Measurements from ENCODE around the gene RARS1.
"Not testable (repeated sequence)": the region's sequence is repeated elsewhere in the genome, so short reads cannot be mapped to it uniquely, and the experiment has no call there.

RARS1 gene

DNA sequence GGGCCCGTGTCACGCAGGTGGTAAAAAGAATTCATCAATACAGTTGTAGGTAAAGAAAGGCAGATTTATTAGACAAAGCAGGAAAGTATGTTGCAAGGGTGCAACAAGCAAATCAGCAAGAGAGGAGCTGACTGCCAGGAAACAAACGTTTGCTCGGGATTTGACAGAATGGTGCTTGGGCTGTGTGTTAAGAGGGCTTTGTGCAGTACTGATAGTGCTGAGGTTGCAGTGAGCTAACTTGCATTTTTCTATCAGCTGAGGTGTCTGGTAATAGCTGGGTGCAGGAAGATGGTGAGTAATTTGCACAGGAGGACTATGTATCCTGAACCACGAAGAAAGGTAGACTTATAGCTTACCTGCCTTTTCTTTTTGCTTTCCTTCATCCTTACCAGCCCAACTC, 3.9 kb upstream of the RARS1 start:
- DNase-seq: no peak

DNA sequence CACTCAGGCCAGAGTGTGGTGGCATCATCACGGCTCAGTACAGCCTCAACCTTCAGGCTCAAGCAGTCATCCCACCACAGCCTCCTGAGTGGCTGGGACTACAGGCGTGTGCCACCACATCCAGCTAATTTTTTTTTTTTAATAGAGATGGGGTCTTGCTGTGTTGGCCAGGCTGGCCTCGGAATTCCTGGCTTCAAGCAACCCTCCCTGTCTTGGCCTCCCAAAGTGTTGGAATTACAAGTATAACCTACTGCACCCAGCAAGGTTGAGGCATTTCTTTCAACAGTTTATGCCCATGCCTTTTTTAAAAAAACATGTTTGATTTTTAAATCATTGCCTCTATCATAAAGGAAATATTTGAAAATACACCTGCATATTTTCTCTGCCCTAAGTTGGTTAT, 2.8 kb downstream of the RARS1 start:
- DNase-seq: no peak

DNA sequence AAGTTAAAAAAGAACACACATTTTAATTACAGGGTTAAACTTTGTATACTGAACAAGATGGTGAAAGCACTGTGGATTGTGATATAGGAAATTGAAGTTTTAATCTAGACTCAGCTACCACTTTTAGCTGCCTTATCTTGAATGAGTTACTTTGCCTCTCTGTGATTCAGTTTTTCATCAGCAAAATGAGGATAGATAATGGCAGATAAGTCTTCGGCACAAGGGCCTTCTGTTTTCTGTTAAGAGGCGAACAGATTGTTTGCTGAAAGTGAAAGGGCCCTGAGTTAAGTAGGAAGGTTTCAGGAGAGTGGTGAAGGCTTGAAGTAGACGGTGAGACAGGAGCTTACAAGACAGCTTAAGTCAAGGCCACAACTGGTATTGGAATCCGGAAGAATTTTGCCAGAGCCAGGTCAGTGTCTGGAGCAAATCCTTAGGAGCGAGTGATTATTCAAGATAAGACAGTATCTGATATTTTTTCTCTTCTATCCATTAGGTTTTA, 7.8 kb downstream of the RARS1 start:
- DNase-seq: no peak

DNA sequence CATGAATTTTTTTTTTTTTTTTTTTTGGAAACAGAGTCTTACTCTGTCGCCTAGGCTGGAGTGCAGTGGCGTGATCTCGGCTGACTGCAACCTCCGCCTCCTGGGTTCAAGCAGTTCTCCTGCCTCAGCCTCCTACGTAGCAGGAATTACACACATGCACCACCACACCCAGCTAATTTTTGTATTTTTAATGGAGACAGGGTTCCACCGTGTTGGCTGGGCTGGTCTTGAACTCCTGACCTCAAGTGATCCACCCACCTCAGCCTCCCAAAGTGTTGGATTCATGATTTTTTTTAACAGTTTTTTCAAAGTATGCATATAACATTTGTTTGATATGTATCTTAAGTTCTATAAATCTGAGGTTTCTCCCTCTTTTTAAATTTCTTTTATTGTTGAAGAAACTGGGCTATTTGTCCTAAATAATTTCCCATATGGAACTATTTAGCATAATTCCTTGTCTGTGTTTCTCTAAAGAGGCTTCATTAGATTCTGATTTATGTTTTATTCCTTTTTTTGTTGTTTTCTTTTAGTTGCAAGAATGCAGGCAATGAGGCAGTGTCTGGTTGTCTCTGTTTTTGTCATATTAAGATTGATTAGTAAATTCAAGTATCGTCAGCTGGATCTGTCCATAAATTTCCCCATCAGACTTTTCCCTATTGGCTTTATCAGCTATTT, 16.4 kb downstream of the RARS1 start:
- DNase-seq: no peak

DNA sequence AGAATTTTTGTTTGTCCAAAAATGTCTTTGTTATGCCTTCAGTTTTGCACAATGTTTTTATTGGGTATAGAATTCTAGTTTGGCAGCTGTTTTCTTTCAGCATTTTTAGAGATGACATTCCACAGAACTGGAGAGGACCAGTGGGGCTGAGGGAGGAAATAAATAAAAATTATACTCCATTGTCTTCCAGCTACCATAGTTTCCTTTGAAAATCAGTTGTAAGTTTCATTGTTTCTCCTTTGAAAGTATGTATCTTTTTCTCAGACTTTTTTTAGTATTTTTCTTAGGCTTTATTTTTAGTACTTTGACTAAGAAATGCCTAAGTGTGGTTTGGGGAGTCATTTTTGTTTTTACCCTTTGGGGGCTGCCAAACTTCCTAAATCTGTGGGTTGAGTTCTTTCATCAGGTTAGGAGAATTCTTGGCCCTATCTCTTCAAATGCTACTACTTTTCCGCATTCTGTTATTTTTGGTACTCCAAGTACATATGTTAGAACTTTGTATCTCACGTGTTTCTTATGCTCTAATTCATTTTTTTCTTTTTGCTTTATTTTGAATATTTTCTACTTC, 27.7 kb downstream of the RARS1 start:
- no peak for DNase-seq

DNA sequence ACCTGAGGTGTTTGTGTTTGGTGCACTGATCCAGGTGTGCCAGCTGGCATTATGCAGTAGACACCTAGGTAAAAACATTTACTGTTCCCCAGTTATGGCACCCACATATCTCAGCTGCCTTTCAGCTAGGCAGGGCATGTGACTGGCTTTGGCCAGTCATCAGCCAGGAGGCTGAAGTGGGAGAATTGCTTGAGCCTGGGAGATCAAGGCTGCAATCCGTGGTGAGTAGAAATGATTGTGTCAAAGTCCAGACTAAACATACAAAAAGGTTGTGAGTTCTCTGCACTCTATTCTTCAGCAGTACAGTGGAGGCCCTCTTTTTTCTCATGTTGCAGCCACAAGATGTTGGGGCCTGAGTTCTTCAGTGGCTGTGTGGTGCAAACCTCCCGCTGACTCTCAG, 39.6 kb downstream of the RARS1 start:
- DNase-seq: no peak

DNA sequence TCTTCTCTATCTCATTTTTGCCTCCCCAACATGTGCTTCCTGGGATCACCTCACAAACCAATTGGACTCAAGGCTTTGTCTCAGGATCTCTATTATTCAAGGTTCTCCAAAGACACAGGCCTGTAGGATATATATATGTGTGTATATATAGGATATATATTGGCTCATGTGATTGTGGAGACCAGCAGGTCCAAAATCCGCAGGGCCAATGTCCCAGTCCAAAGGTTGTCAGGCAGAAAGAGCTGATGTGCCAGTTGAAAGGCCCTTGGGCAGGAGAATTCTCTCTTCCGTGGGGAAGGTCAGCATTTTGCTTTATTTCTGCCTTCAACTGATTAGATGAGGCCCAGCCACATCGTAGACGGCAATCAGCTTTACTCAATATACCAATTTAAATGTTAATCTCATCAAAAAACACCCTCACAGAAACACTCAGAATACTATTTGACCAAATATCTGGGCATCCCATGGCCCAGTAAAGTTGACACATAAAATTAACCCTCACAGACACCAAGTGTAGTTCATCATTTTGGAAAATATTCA, 41.6 kb downstream of the RARS1 start:
- DNase-seq: no peak

DNA sequence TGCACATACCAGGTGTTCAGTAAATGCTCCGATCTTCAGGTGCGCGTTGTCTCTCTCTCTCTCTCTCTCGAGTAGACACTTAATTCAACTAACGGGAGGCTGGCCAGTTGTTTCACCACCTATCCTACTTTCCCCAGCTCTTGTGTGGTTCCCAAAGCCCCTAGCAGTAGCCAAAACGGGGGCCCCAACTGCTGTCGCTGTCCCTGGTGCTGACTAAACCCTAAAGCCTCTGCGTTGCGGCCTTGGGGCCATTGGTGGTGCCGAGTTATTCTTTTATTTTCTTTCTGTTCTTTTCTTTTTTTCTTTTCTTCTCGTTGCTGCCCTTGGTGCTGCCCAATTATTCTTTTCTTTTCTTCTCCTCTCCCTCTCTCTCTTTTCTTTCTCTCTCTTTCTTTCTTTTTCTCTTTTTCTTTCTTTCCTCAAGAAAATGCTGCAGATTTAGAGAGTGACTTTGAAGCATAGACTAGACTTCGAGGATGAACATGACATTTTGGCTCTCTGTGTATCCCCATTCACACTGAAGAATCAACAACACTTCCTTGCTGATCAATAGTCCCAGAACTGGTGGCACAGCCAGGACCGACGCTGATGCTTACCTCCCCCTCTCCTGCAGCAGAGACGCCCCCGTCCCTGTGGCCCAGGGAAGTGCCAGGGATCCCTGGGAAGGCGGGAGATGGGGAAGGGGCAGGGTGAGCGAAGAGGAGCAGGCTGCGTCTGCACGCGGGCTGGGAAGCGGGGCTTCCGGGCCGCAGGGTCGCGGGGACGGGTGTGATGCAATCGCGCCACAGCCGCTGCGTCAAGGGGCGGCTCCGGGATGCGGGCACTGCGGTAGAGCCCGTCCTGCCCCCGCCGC, 42.5 kb downstream of the RARS1 start, which contains the start of gene FBLL1:
Gene FBLL1, plus strand, starts transcription at position 785 of the 853 bp plus-strand sequence. CDS start 200 bp downstream, outside the sequence.
- DNase-seq: peak; percentile 48

DNA sequence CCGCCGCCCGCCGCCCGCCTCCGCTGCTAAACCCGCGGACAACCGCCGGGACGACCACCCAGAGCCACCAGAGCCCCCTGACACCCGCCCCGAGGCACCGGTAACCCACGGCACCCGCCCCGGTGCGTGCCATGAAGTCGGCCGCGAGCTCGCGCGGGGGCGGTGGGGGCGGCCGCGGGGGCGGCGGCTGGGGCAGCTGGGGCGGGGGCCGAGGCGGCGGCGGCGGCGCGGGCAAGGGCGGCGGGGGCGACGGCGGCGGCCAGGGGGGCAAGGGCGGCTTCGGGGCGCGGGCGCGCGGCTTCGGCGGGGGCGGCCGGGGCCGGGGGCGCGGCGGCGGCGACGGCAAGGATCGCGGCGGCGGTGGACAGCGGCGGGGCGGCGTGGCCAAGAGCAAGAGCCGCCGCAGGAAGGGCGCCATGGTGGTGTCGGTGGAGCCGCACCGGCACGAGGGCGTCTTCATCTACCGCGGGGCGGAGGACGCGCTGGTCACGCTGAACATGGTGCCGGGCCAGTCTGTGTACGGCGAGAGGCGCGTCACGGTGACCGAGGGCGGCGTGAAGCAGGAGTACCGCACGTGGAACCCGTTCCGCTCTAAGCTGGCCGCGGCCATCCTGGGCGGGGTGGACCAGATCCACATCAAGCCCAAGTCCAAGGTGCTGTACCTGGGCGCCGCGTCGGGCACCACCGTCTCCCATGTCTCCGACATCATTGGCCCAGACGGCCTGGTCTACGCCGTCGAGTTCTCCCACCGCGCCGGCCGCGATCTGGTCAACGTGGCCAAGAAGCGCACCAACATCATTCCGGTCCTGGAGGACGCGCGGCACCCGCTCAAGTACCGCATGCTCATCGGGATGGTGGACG, 43.3 kb downstream of the RARS1 start:
- DNase-seq: no peak

DNA sequence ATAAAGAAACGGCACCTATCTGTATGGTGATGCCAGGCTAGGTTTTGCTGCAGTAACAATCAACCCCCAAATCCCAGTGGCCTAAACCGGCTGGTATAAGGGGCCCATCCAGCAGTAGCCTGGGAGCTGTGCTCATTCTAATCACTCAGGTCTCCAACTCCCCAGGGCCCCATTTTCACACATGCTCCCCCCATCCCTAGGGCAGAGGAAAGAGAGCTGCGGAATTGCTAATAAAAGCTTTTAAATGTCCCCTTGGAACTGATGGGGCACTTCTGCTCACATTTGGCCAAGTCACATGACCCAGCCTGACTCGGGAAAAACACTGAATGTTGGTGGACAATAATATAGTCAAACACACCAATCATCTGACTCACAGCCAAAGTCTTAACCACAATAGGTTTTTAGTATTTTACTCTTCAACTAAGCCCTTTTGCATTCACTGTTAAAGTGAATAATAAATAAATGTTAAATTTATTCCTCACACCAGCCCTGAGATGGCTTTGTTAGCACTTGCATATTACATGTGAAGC, 44.4 kb downstream of the RARS1 start:
- no peak for DNase-seq

DNA sequence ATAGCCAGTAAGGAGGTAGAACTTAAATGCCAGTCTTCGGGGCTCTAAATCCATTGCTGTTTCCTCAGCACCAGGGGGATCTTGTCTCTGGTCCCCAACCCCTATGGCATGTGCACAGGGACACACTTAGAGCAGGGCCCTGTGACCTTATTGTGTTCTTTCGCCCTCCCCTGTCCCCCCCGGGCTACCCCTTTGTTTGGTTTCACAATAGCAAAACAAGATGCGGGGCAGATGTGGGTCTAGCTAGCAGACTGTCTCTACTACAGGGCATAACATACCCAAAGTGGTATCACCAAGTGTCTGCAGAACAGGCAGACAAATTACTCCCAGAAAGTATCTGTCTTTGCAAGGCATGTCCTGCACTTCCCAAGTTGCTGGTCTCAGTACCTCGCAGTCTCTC, 44.9 kb downstream of the RARS1 start:
- DNase-seq: no peak

DNA sequence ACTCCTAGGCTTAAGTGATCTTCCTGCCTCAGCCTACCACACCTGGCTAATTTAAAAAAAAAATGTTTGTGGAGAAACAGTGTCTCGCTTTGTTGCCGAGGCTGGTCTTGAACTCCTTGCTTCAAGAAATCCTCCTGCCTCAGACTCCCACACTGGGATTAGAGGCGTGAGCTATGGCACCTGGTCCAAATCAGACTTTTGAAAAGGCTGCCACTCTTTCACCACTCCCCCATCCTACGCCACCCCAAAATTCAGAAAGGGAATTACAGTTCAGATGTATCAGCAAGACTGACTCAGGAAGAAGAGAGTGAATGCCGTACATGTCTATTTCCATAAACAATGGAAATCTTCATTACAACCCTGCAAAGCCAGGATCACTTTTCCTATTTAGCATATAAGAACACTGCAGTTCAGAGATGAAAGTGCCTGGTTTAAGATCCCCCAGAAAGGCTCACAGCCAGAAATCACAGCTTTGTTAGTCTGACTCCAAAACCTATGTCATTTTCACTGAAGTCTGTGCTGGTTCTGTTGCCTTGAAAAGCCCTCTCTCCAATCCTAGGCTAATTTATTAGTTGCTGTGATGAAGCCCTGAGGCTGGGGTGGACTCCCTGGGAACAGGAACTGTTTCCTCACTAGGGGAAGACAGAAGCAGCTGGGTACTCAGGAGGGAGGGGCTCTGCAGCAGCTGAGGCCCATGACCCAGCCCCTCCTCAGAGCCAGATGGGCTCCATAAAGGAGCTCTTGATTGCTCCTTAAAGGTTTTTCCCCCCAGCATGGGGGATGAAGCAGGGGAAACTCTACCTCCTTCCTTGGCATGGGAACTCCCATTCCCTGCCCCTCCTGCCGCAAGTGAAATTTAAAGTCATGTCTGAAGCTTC, 46.0 kb downstream of the RARS1 start:
- no peak for DNase-seq

DNA sequence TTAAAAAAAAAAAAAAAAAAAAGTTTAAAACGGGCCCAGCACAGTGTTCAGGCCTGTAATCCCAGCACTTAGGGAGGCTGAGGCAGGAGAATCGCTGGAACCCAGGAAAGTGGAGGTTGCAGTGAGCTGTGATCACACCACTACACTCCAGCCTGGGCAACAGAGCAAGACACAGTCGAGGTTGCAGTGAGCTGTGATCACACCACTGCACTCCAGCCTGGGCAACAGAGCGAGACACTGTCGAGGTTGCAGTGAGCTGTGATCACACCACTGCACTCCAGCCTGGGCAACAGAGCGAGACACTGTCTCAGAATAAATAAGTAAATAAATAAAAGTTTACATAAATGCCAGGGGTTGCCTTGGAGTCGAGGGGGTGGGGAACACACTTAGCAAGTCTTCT, 48.1 kb downstream of the RARS1 start:
- not testable (repeated sequence) for DNase-seq

DNA sequence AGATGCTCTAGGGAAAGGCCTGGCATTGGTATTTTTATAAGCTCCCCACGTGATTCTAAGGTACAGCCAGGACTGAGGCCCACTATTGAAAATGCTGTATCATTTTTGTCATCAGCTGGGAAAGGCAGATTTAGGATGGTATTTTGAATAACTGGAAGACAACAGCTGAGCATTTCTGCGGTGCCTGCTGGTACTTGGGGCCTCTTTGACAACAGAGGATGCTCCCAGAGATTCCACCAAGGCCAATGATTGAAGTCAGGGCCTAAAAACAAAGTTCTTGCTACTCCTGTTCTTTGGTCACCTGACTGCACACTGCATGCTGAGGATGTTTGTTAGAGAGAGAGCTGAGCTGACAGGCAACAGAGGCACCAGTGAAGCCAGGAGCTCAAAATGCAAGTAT, 50.9 kb downstream of the RARS1 start:
- DNase-seq: no peak

DNA sequence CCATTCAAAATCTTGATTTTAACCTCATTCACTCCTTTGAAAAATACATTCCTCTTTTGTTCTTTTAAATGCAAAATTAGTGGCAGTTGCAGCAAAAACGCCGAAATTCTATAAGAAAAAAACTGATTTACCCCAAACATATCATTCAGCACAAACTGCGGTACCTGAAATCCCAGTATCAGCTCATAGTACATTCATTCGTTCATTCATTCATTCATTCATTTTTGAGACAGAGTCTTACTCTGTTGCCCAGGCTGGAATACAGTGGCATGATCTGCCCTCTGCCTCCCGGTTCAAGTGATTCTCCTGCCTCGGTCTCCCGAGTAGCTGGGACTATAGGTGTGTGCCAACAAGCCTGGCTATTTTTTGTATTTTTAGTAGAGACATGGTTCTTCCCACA, 63.3 kb downstream of the RARS1 start:
- no peak for DNase-seq

DNA sequence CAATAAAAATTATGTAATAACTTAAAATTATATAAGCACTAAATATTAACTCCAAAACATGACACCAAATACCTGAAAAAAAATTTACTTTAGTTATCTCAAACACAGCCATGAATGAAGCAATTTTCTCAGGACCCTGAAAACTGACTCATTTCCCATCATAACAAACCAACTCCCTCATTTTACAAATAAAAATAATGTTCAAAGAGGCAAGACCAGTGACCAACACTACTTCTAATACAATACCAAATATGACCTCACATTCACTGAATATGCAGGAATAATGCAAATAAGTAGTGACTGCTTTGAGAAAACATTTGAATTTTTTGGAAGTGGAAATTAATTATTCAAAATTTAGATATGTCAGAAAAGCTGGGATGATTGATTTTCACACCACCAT, 64.4 kb downstream of the RARS1 start:
- DNase-seq: no peak

DNA sequence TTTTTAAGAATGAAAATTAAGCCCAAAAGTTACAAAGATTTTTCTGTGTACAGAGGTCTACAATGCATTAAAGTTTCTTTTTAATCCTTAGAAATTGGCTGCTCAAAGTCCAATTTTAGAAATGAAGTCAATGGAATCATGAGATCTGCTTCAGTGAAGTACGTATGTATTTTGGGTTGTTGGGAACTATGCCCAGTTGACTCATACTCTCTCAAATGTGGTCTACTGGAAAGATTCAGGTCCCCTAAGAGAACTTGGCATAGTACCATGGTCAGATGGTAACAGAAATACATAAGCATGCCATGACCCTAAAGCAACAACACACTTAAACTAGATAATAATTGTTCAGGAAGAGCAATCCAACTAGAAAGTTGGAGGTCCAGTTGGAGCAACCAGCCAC, 65.9 kb downstream of the RARS1 start:
- peak; percentile 35 for DNase-seq

DNA sequence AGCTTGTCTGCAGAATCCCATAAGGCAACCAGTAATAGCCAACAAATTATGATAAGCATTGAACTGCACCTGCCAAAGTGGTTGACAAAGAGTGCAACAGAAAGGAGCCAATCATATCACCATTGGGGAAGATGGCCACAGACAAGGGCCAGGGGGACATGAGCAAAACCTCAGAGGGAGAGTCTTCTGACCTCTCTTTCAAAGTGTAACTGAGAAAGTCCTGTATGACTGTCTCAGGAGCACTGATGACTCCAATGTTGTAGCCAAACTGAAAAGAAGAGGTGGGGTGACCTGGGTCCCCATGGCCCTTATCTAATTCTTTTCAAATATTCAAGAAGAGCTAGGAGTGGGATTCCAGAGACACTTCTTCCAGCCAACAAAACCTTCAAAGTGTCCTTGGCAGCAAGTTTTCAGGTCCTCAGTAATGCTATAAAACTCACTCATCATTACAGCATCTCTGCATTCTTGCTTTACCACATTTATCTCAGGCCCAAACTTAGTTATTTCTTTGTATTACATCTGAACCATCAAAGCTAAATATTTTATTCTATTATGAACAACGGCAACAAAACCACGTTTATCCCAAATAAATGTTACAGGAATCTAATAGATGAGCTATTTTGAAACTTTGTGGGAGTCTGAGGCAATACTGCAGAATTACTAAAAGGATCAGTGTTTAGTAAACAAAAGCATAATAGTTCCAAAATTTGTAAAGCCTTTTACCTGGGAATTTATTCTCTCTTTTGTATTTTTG, 67.3 kb downstream of the RARS1 start:
- DNase-seq: no peak

DNA sequence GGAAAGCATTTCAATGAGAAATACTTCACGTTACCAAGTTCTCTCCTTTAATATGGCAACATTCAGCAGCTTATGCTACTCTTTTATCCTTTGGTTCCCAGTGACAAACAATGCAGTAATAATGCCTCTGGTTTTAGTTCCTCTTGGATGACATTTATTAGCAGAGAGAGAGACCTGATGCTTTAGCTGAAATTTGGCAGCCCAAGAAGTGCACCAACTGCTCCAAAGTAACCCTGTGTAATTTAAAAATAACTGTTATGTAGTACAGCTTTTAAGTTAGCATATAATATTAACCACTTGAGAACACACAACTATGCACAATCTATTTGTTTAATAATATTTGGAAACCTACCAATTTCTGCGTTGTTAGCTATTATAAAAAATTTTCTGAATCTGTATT, 71.1 kb downstream of the RARS1 start:
- DNase-seq: no peak

DNA sequence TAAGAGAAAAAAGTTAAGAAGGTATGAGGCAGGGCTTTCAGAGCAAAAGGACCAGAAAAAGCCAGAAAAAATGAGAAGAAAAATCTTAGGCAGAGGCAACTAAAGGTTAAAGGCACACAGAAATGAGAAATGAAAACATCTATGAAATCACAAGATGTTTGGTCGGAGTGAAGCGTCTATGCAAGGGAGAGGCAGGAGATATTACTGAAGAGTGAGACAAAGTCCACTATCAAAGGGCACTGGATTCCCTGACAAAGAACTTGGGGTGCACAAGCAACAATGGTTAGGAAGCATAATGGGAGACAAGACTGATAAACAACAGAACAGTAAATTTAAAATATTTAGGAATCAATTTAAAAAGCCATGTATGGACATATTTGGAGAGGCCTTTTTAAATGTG, 76.0 kb downstream of the RARS1 start:
- DNase-seq: no peak

DNA sequence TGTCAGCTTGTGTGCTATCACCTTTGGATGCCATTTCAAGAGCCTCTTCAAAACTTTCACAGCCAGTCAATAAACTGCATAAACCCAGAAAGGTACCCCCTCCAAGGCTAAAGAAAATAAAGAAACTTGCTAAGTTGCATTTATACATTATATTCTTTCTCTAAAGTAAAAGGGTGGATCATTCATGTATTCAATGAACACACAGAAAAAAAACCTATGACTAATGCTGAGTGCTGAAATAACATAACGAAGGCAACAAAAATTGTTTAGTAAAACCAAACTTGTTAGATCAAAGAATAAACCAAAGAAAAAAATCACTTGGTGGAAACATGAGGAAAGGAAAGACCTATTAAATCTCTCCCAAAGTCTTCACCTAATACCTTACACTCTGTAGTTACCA, 77.7 kb downstream of the RARS1 start:
- no peak for DNase-seq
